Neural progenitor cell (in vitro differentiated cells): ENCODE results near the gene COA8.

Experiments
- CTCF ChIP-seq: fragments of 200-600 bp; sonication (generic); IDR thresholded peaks from 2 replicates; pipeline ENCODE4 v1.5.1; 2017; ENCODE audit warnings: antibody characterized with exemption, mild to moderate bottlenecking
- EZH2 ChIP-seq: fragments of 200-600 bp; sonication (generic); IDR thresholded peaks from 2 replicates; pipeline ENCODE4 v1.6.1; 2017; ENCODE audit warnings: antibody characterized with exemption, mild to moderate bottlenecking, moderate library complexity
- EZH2phosphoT487 ChIP-seq: fragments of 200-600 bp; sonication (generic); IDR thresholded peaks from 2 replicates; pipeline ENCODE4 v1.6.1; 2017; ENCODE audit warnings: antibody characterized with exemption

- TF ChIP-seq CTCF (no peak), EZH2 (no peak), EZH2phosphoT487 (no peak)
Measured at GRCh38 chr14:103576371-103577024, 13.7 kb downstream of the COA8 start.
